ENCODE measurements around the gene RHOBTB3. TPM values are rescaled to one million over a fixed set of nuclear protein-coding genes. Genes with fewer than 3 reads are reported as not detected.

RHOBTB3 gene
- total RNA-seq: 100 to 1,000 TPM in 4 of 5 donors, 10 to 100 TPM in 1; 66.7 to 730 (median 151) TPM
- 10 to 100 TPM; 13.7 to 28.4 (median 26.5) TPM for polyA plus RNA-seq
- long read RNA-seq, donor 1, partial matches to known transcripts: 6 of 8 reads
- long read RNA-seq, donor 1, other reads (novel, unspliced or antisense): 0 of 8 reads
- long read RNA-seq, donor 2, full-length matches to known transcripts: 6 of 6 reads
- long read RNA-seq, donor 2, partial matches to known transcripts: 0 of 6 reads
- long read RNA-seq, donor 2, other reads (novel, unspliced or antisense): 0 of 6 reads
- long read RNA-seq, donor 3, full-length matches to known transcripts: 3 of 3 reads
- long read RNA-seq, donor 3, partial matches to known transcripts: 0 of 3 reads
- long read RNA-seq, donor 3, other reads (novel, unspliced or antisense): 0 of 3 reads
- long read RNA-seq, donor 4: 0 reads
- long read RNA-seq, donor 5, full-length matches to known transcripts: 5 of 19 reads
- long read RNA-seq, donor 5, partial matches to known transcripts: 14 of 19 reads
- long read RNA-seq, donor 5, other reads (novel, unspliced or antisense): 0 of 19 reads
- long read RNA-seq, donor 6, full-length matches to known transcripts: 6 of 52 reads
- long read RNA-seq, donor 6, partial matches to known transcripts: 40 of 52 reads
- long read RNA-seq, donor 6, other reads (novel, unspliced or antisense): 6 of 52 reads
- long read RNA-seq, donor 7, full-length matches to known transcripts: 3 of 22 reads
- long read RNA-seq, donor 7, partial matches to known transcripts: 19 of 22 reads
- long read RNA-seq, donor 7, other reads (novel, unspliced or antisense): 0 of 22 reads
- long read RNA-seq, donor 8, full-length matches to known transcripts: 7 of 14 reads
- long read RNA-seq, donor 8, partial matches to known transcripts: 7 of 14 reads
- long read RNA-seq, donor 8, other reads (novel, unspliced or antisense): 0 of 14 reads
- long read RNA-seq, donor 9, partial matches to known transcripts: 0 of 18 reads
- long read RNA-seq, donor 9, other reads (novel, unspliced or antisense): 17 of 18 reads
- long read RNA-seq, donor 10, full-length matches to known transcripts: 2 of 2 reads
- long read RNA-seq, donor 10, partial matches to known transcripts: 0 of 2 reads
- long read RNA-seq, donor 10, other reads (novel, unspliced or antisense): 0 of 2 reads

GRCh38 chr5:95730730-95731570, at the start of gene RHOBTB3:
RHOBTB3 (plus strand) TSS chr5:95731336; CDS start chr5:95731683, 347 bp downstream.
- peak within 1 kb of the TSS; percentile 65 to 87 (median 76) for H3K4me3 ChIP-seq

GRCh38 chr5:95682891-95683290, 48.2 kb upstream of the RHOBTB3 start, which contains the start of gene SPATA9:
SPATA9 (minus strand) TSS chr5:95682991; CDS start chr5:95682854, 137 bp downstream.
- Histone ChIP-seq H3K4me3 (no peak within 1 kb of the TSS), H3K27ac (no peak within 1 kb of the TSS), H3K36me3 (no peaks in the 10 kb centered on the region), H3K9me3 (no peaks in the 10 kb centered on the region), H3K4me1 (no peaks in the 10 kb centered on the region), H3K27me3 (no peaks in the 10 kb centered on the region)
- no peak for TF ChIP-seq EP300 (IDR thresholded peaks at IDR 0.05)
- TF ChIP-seq POLR2A (IDR thresholded peaks at IDR 0.05): no peak
- TF ChIP-seq CTCF (IDR thresholded peaks at IDR 0.05): no peak
- no peak for TF ChIP-seq POLR2AphosphoS5 (IDR thresholded peaks at IDR 0.05)
- DNase-seq: no peak
- intact Hi-C loops (cut with DNase I; ENCODE audit: low total_unique reads): no loop called here
- 85 to 100% (median 93%) methylated on average over 1 of the region's 1 CpG for WGBS, 5 donors

More at GRCh38 chr5:95730730-95731570, at the start of gene RHOBTB3:
- peak within 1 kb of the TSS; percentile 92 to 99 (median 95) for H3K27ac ChIP-seq
- H3K4me1 ChIP-seq: peaks cover 11 to 67% (median 41%) of the 10 kb centered on the region in 4 donors
- WGBS, 5 donors: 0 to 1% (median 1%) methylated on average over 24 to 78 of the region's 78 CpGs
- H3K27me3 ChIP-seq: no peaks in the 10 kb centered on the region
- no peaks in the 10 kb centered on the region for H3K9me3 ChIP-seq
- intact Hi-C loops (cut with DNase I; ENCODE audit: low total_unique reads): no loop called here
- peak; percentile 80 to 83 (median 82) for TF ChIP-seq POLR2AphosphoS5 (IDR thresholded peaks at IDR 0.05)
- no peak for TF ChIP-seq CTCF (IDR thresholded peaks at IDR 0.05)
- H3K36me3 ChIP-seq: no peaks in the 10 kb centered on the region
- DNase-seq: peak; percentile 85 to 96

GRCh38 chr5:95684361-95684760, 46.8 kb upstream of the RHOBTB3 start:
- no peaks in the 10 kb centered on the region for H3K4me1 ChIP-seq
- no peak overlapping the region for H3K27ac ChIP-seq
- no peaks in the 10 kb centered on the region for H3K36me3 ChIP-seq
- no peak overlapping the region for H3K4me3 ChIP-seq
- no peaks in the 10 kb centered on the region for H3K27me3 ChIP-seq
- no peak for TF ChIP-seq CTCF (IDR thresholded peaks at IDR 0.05)
- no peak for TF ChIP-seq EP300 (IDR thresholded peaks at IDR 0.05)
- TF ChIP-seq POLR2AphosphoS5 (IDR thresholded peaks at IDR 0.05): no peak
- TF ChIP-seq POLR2A (IDR thresholded peaks at IDR 0.05): no peak
- intact Hi-C loops (cut with DNase I; ENCODE audit: low total_unique reads): no loop called here
- DNase-seq: no peak
- no peaks in the 10 kb centered on the region for H3K9me3 ChIP-seq
- 84 to 96% (median 85%) methylated on average over 2 of the region's 2 CpGs for WGBS, 5 donors

Measured in stomach (tissue), 19 donors.